ENCODE results near the gene AFTPH. TPM values are rescaled to one million over a fixed set of nuclear protein-coding genes. Genes with fewer than 3 reads are reported as not detected.

AFTPH gene
- total RNA-seq, 1 donor from 2014 or later = 13.1 TPM

GRCh38 chr2:64615844-64616536 lies 91.9 kb downstream of the AFTPH start:
- no peaks in the 10 kb centered on the region for H3K4me1 Mint-ChIP-seq (ENCODE audit: unreplicated experiment)
- no peak for TF ChIP-seq CTCF (IDR thresholded peaks at IDR 0.05; ENCODE audit: unreplicated experiment)
- H3K27ac Mint-ChIP-seq (ENCODE audit: unreplicated experiment) = no peak overlapping the region
- no peak overlapping the region for H3K4me3 Mint-ChIP-seq (ENCODE audit: unreplicated experiment)
- no peaks in the 10 kb centered on the region for H3K9me3 Mint-ChIP-seq (ENCODE audit: unreplicated experiment)
- H3K36me3 Mint-ChIP-seq (ENCODE audit: low read depth, unreplicated experiment) = no peaks in the 10 kb centered on the region
- H3K27me3 Mint-ChIP-seq (ENCODE audit: unreplicated experiment) = peaks cover 5% of the 10 kb centered on the region
- no peak for DNase-seq (ENCODE audit: low spot score)

- H3K27me3 Mint-ChIP-seq (ENCODE audit: unreplicated experiment) = peaks cover 1% of the 10 kb centered on the region
- H3K9me3 Mint-ChIP-seq (ENCODE audit: unreplicated experiment) = no peaks in the 10 kb centered on the region
- H3K36me3 Mint-ChIP-seq (ENCODE audit: low read depth, unreplicated experiment) = no peaks in the 10 kb centered on the region
- DNase-seq (ENCODE audit: low spot score) = no peak
- no peak overlapping the region for H3K27ac Mint-ChIP-seq (ENCODE audit: unreplicated experiment)
- TF ChIP-seq CTCF (IDR thresholded peaks at IDR 0.05; ENCODE audit: unreplicated experiment) = no peak
- no peak overlapping the region for H3K4me3 Mint-ChIP-seq (ENCODE audit: unreplicated experiment)
- H3K4me1 Mint-ChIP-seq (ENCODE audit: unreplicated experiment) = no peaks in the 10 kb centered on the region
Measured at GRCh38 chr2:64617631-64618151, 93.6 kb downstream of the AFTPH start.

- no peak for DNase-seq (ENCODE audit: low spot score)
- Mint-ChIP-seq H3K36me3 (ENCODE audit: low read depth, unreplicated experiment) (no peaks in the 10 kb centered on the region), H3K4me1 (ENCODE audit: unreplicated experiment) (peaks cover 5% of the 10 kb centered on the region), H3K4me3 (ENCODE audit: unreplicated experiment) (no peak overlapping the region), H3K27ac (ENCODE audit: unreplicated experiment) (no peak overlapping the region), H3K9me3 (ENCODE audit: unreplicated experiment) (no peaks in the 10 kb centered on the region), H3K27me3 (ENCODE audit: unreplicated experiment) (peaks cover 6% of the 10 kb centered on the region)
- TF ChIP-seq CTCF (IDR thresholded peaks at IDR 0.05; ENCODE audit: unreplicated experiment) = no peak
Measured at GRCh38 chr2:64620661-64621060, 96.5 kb downstream of the AFTPH start.

GRCh38 chr2:64622443-64623241 lies 98.5 kb downstream of the AFTPH start:
- no peak overlapping the region for H3K27ac Mint-ChIP-seq (ENCODE audit: unreplicated experiment)
- no peaks in the 10 kb centered on the region for H3K9me3 Mint-ChIP-seq (ENCODE audit: unreplicated experiment)
- TF ChIP-seq CTCF (IDR thresholded peaks at IDR 0.05; ENCODE audit: unreplicated experiment) = no peak
- no peak for DNase-seq (ENCODE audit: low spot score)
- no peaks in the 10 kb centered on the region for H3K36me3 Mint-ChIP-seq (ENCODE audit: low read depth, unreplicated experiment)
- peaks cover 10% of the 10 kb centered on the region for H3K4me1 Mint-ChIP-seq (ENCODE audit: unreplicated experiment)
- no peak overlapping the region for H3K4me3 Mint-ChIP-seq (ENCODE audit: unreplicated experiment)
- H3K27me3 Mint-ChIP-seq (ENCODE audit: unreplicated experiment) = peaks cover 6% of the 10 kb centered on the region
